Measurements from ENCODE around the gene ENHO.
"Not testable (repeated sequence)": the region's sequence is repeated elsewhere in the genome, so short reads cannot be mapped to it uniquely, and the experiment has no call there.

The ENHO gene

GRCh38 chr9:34555002-34555348, 32.2 kb upstream of the ENHO start:
- DNase-seq = no peak

- DNase-seq = no peak
Observed at GRCh38 chr9:34554211-34555001, 31.6 kb upstream of the ENHO start.

GRCh38 chr9:34553511-34554021, 30.8 kb upstream of the ENHO start:
- DNase-seq = no peak

- no peak for DNase-seq
Observed at GRCh38 chr9:34552986-34553385, 30.2 kb upstream of the ENHO start.

GRCh38 chr9:34552606-34552981, 29.8 kb upstream of the ENHO start:
- no peak for DNase-seq

GRCh38 chr9:34551751-34552605, 29.2 kb upstream of the ENHO start:
- DNase-seq = no peak

GRCh38 chr9:34550681-34551270, 28.0 kb upstream of the ENHO start:
- no peak for DNase-seq

GRCh38 chr9:34550016-34550680, 27.4 kb upstream of the ENHO start:
- DNase-seq = no peak

GRCh38 chr9:34549407-34549732, 26.6 kb upstream of the ENHO start:
- no peak for DNase-seq

- DNase-seq = peak; percentile 31
Observed at GRCh38 chr9:34547960-34548611, 25.3 kb upstream of the ENHO start.

- peak; percentile 53 for DNase-seq
Observed at GRCh38 chr9:34546834-34547827, 24.3 kb upstream of the ENHO start.

- DNase-seq = no peak
Observed at GRCh38 chr9:34546102-34546833, 23.5 kb upstream of the ENHO start.

GRCh38 chr9:34545497-34545896, 22.7 kb upstream of the ENHO start:
- DNase-seq = no peak

- DNase-seq = no peak
Observed at GRCh38 chr9:34544035-34544434, 21.2 kb upstream of the ENHO start.

- DNase-seq = no peak
Observed at GRCh38 chr9:34541540-34541939, 18.8 kb upstream of the ENHO start.

GRCh38 chr9:34540827-34541226, 18.0 kb upstream of the ENHO start:
- DNase-seq = no peak

GRCh38 chr9:34536685-34537084, 13.9 kb upstream of the ENHO start:
- no peak for DNase-seq

- not testable (repeated sequence) for DNase-seq
Observed at GRCh38 chr9:34532041-34532440, 9.3 kb upstream of the ENHO start.

GRCh38 chr9:34526026-34526425, 3.2 kb upstream of the ENHO start:
- no peak for DNase-seq

- no peak for DNase-seq
Observed at GRCh38 chr9:34524349-34524748, 1.6 kb upstream of the ENHO start.

Data from activated naive CD4-positive, alpha-beta T cell treated with anti-CD3 and anti-CD28 coated beads, Interleukin-2, amount 50 U/mL, for 16 hours (primary cell).